ENCODE data around the gene NCAM1.
A peak's percentile ranks its signal among the peaks of the same experiment; 100 is the strongest.

Gene NCAM1

GRCh38 chr11:113286509-113287497 lies 325.6 kb downstream of the NCAM1 start:
- no peak for TF ChIP-seq CTCF (IDR thresholded peaks at IDR 0.05; ENCODE audit: insufficient read depth, low read depth, low read length, missing control alignments)
- no peak overlapping the region for H3K4me3 ChIP-seq (ENCODE audit: low read length)
- DNase-seq (ENCODE audit: low read depth) = no peak

GRCh38 chr11:113287801-113288200 lies 326.6 kb downstream of the NCAM1 start:
- no peak overlapping the region for H3K4me3 ChIP-seq (ENCODE audit: low read length)
- no peak for TF ChIP-seq CTCF (IDR thresholded peaks at IDR 0.05; ENCODE audit: insufficient read depth, low read depth, low read length, missing control alignments)
- DNase-seq (ENCODE audit: low read depth) = no peak

GRCh38 chr11:113288286-113288863 lies 327.2 kb downstream of the NCAM1 start:
- TF ChIP-seq CTCF (IDR thresholded peaks at IDR 0.05; ENCODE audit: insufficient read depth, low read depth, low read length, missing control alignments) = no peak
- H3K4me3 ChIP-seq (ENCODE audit: low read length) = no peak overlapping the region
- no peak for DNase-seq (ENCODE audit: low read depth)

- DNase-seq (ENCODE audit: low read depth) = peak; percentile 59
- H3K4me3 ChIP-seq (ENCODE audit: low read length) = no peak overlapping the region
- peak; percentile 95 for TF ChIP-seq CTCF (IDR thresholded peaks at IDR 0.05; ENCODE audit: insufficient read depth, low read depth, low read length, missing control alignments)
Observed at GRCh38 chr11:113289431-113290187, 328.4 kb downstream of the NCAM1 start.

GRCh38 chr11:113293936-113294335 lies 332.7 kb downstream of the NCAM1 start:
- no peak for TF ChIP-seq CTCF (IDR thresholded peaks at IDR 0.05; ENCODE audit: insufficient read depth, low read depth, low read length, missing control alignments)
- DNase-seq (ENCODE audit: low read depth) = peak; percentile 17
- no peak overlapping the region for H3K4me3 ChIP-seq (ENCODE audit: low read length)

GRCh38 chr11:113295993-113296392 lies 334.8 kb downstream of the NCAM1 start:
- no peak for TF ChIP-seq CTCF (IDR thresholded peaks at IDR 0.05; ENCODE audit: insufficient read depth, low read depth, low read length, missing control alignments)
- H3K4me3 ChIP-seq (ENCODE audit: low read length) = no peak overlapping the region
- DNase-seq (ENCODE audit: low read depth) = no peak
